HG03558 (cell line): ENCODE results near the gene DRGX.

Source experiments
- ATAC-seq: cut with Tn5 transposase; IDR thresholded peaks from one replicate; pipeline ENCODE4 v1.9.1; 2021; ENCODE audit warnings: moderate number of reproducible peaks; ENCODE audit not compliant: unreplicated experiment; ENCODE audit errors: extremely low read depth

The DRGX gene

DNA sequence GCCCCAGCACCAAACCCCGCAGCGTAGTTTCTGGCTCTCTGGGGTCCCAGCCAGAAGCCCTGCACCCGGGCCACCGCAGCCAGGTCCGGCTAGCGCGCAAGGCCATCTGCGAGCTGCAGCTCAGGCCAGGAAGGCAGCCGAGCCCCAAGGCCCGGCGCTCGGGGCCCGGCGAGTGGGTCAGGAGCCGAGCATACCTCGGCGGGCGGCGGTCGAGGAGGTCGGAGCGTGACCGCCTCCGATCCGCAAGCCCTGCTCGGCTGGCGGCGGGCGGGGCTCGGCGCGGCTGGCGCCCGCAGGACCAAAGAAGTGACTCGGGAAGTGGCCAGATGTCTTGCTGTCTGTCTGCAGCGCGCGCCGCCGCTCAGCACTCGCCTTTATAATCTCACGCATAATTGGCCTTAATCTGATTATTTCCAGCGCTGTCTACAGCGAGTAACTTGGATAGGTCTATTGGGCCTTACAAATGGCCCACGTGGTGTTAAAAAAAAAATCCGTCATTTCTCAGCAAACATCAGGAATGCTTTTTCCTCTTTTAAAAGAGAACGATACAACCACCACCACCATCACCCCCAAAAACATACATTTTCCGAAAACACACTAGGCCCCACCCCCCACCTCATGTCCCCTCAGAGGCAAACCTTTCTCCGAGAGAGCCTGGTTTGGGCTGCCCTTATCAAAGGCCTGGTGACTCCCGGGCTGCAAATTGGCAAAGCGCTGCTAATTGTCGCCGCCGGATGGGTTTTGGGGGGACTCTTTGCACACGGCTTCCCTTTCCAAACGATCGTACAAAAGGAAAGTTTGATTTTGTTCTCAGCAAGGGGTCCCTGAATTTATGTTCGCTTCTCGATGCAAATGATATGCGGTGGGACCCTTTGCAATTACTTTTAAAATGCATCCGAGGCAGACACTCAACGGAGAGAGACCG, at the start of gene DRGX:
TSS of gene DRGX (minus strand) at position 349 of the 925 bp plus-strand sequence. CDS start 649 bp downstream, outside the sequence.
- ATAC-seq, result no peak

- no peak for ATAC-seq
Measured at GRCh38 chr10:49444349-49444748, 48.5 kb upstream of the DRGX start.

- no peak for ATAC-seq
Measured at GRCh38 chr10:49442863-49443262, 47.0 kb upstream of the DRGX start.

DNA sequence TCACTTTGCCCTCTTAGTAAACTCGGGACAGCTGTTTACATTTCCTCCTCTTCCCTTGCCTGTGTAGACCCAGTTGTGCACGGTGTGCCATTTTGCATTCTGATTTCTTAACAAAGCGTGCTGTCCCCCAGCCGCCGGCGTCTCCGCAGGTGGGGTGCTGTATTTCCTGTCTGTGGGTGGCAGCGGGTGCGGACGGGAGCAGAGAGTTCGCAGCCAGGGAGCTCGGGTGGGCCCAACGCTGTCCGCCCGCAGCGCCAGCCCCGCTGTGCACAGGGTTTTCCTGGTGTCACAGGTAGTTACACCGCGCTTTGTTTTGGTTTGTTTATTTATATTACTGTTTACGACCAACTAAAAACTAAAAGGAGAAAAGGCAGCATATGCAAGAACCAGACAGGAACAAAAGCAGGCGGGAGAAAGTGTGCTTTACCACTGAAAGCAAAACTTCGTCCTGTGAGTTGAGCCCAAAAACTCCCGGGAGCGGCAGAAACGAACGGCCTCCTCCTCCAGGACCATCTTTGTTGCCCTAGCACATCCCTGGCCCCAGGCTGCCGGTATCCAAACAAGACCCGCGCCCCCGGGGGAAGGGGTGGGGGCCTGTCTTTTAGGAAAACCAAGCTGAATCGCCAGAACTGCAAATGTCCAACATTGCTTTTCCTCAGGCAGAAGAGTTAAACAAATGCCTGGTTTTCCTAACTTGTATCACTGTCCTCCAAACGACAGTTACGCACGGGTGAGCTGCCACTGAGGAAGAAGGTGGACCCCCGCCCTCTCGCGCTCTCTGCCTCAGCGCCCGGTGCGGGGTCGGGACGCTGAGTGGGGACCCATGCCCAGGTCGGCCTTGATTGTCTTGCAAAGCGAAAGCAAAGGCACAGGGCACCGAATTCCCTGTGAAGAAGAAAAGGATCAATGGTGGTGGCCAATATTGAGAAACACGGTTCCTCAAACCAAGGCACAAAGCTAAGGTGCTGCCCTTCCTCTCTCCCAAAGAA, 45.9 kb upstream of the DRGX start:
- ATAC-seq, result no peak

DNA sequence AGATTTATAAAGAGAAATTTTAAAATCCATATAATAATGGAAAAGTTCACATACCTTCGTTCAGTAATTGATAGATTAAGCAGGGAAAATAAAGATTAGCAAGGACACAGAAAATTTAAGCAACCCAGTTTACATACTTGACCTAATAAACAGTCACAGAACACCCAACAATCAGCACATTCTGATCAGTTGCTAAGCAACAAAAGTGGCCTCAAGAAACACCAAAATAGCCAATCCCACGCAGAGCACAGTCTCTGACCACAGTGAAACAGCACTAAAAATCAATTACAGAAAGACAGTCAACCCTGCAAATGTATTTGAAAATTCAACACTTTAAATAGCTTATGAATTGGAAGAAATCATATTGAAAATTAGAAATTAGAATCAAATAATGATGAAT, 39.3 kb upstream of the DRGX start:
- no peak for ATAC-seq

DNA sequence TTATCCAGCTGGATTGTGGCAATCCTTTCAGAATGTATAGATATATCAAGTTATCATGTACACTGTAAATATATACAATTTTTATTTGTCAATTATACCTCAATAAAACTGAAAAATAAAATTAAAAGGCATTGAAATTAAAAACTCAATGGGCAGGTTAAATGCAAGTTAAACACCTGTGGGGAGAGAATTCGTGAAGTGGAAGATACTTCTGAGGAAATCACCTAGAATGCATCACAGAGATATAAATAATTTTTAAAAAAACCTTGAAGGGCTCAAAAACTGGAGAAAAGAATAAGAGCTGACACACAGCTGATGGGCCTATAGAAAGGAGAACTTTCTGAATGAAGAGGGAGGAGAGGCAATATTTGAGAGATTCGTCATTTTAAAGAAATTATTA, 37.2 kb upstream of the DRGX start:
- no peak for ATAC-seq

GRCh38 chr10:49431426-49431825, 35.5 kb upstream of the DRGX start:
- no peak for ATAC-seq

GRCh38 chr10:49429458-49429857, 33.6 kb upstream of the DRGX start:
- ATAC-seq, result no peak

DNA sequence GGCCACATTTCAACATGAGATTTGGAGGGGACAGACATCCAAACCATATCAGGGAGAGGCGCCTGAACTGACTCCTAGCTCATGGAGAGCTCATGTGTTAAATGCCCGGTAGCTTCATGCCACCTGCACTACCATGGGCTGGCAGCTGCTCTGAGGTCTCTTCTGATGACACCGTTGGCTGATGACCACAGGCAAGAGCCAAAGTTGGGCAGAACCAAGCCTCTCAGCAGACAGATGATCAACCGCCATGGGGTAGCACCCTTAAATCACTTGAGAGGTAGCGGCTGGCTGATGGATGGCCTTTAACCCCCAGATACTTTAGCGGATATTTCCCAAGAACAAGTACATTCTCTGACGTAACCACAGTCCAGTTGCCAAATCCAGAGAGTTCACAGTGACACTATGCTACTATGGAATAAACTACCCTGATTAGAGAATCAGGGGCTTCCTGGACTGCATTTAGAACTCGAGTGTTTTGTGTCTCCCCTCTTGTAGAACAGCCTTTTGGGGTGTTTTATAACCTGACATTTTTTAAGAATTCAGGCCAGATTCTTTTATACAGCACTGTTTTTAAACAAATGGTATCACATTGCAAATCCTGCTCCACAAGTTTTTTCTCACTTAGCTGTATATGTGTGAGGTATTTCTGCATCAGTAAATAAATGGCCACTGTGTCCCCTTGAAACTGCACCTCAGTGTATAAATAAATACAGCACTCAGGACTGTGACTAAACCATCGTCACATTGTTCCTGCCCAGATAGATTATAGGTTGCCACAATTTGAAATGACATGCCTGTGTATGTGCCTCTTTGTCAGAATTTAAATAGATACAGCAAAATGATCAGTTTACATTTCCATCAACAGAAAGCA, 30.8 kb upstream of the DRGX start:
- ATAC-seq, result no peak

DNA sequence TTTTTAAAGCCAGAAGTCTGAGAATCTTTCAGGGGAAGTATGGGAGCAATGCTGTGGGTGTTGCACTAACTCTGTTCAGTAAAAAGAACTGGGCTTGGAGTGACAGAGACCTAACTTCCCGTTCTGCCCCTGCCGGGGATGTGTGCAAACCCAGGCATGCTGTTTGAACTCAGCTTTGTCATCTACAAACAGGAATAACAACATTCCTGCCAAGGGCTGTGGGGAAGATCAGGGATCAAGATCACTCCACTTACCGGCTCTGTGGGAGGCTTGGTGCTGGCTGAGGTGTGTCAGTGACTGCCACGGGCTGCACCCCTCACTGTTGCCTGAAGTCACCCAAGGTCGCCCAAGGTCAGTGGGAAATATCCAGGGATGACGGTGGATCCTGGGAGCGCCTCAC, 23.1 kb upstream of the DRGX start:
- ATAC-seq, result no peak

- ATAC-seq, result no peak
Measured at GRCh38 chr10:49418328-49418727, 22.4 kb upstream of the DRGX start.

- no peak for ATAC-seq
Measured at GRCh38 chr10:49418053-49418326, 22.1 kb upstream of the DRGX start.

- no peak for ATAC-seq
Measured at GRCh38 chr10:49417311-49418052, 21.6 kb upstream of the DRGX start.

- no peak for ATAC-seq
Measured at GRCh38 chr10:49415846-49416245, 20.0 kb upstream of the DRGX start.

DNA sequence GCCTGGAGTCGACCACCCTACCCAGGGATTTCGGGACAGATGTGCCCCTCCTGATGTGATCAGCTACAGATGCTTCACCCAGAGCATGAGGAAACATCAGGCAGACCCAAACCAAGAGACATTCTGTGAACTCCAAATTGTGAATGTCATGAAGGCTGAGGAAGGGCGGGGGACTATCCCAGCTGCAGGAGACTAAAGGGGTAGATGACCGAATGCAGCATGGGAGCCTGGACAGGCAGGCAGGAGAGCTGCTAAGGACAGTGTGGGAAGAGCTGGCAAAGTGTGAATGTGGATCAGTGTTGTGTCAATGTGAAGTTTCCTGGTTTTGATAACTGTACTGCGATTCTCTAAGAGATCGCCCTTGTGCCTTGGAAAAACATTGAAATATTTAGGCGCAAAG, 19.2 kb upstream of the DRGX start:
- ATAC-seq, result no peak

GRCh38 chr10:49414496-49414895, 18.6 kb upstream of the DRGX start:
- ATAC-seq, result no peak

- no peak for ATAC-seq
Measured at GRCh38 chr10:49412571-49412970, 16.7 kb upstream of the DRGX start.

- no peak for ATAC-seq
Measured at GRCh38 chr10:49410365-49411074, 14.6 kb upstream of the DRGX start.

- ATAC-seq, result no peak
Measured at GRCh38 chr10:49409755-49410154, 13.9 kb upstream of the DRGX start.
